GM23338 (cell line): ENCODE results near the gene GPR143. TPM values are rescaled to one million over a fixed set of nuclear protein-coding genes. Genes with fewer than 3 reads are reported as not detected.

Experiments
- ATAC-seq: fragments of 200-7000 bp; cut with Tn5 transposase; 3 replicates; pipeline ENCODE4 v1.9.1; 2020
- DNase-seq: peaks from one replicate; pipeline ENCODE4 v3.0.0-alpha.2; 2015; ENCODE audit warnings: low spot score
- H2AFZ ChIP-seq: fragments of 200-600 bp; sonication (generic); 2 replicates; pipeline ENCODE4 v1.8.0; 2016; ENCODE audit warnings: antibody characterized with exemption, mild to moderate bottlenecking, moderate library complexity
- H3F3A ChIP-seq: fragments of 200-600 bp; sonication (generic); replicated peaks from 2 replicates; pipeline ENCODE4 v1.8.0; 2017; ENCODE audit warnings: antibody characterized with exemption, mixed run types, low read depth
- H3K27ac ChIP-seq: fragments of 200-600 bp; sonication (generic); 2 replicates; pipeline ENCODE4 v1.6.1; 2016; ENCODE audit warnings: low read depth
- H3K27me3 ChIP-seq: fragments of 200-600 bp; sonication (generic); 2 replicates; pipeline ENCODE4 v1.8.0; 2016; ENCODE audit warnings: mild to moderate bottlenecking, mixed run types, moderate library complexity; ENCODE audit not compliant: insufficient read depth
- H3K36me3 ChIP-seq: fragments of 200-600 bp; sonication (generic); 2 replicates; pipeline ENCODE4 v1.8.0; 2016; ENCODE audit warnings: mild to moderate bottlenecking; ENCODE audit not compliant: insufficient read depth
- H3K4me1 ChIP-seq: fragments of 200-600 bp; sonication (generic); 2 replicates; pipeline ENCODE4 v1.8.0; 2016; ENCODE audit warnings: mild to moderate bottlenecking, moderate library complexity; ENCODE audit not compliant: insufficient read depth
- H3K4me2 ChIP-seq: fragments of 200-600 bp; sonication (generic); 2 replicates; pipeline ENCODE4 v1.7.1; 2017; ENCODE audit warnings: mixed run types
- H3K4me3 ChIP-seq: fragments of 200-600 bp; sonication (generic); 2 replicates; pipeline ENCODE4 v1.6.1; 2016; ENCODE audit warnings: mixed run types
- H3K79me2 ChIP-seq: fragments of 200-600 bp; sonication (generic); replicated peaks from 2 replicates; pipeline ENCODE4 v1.8.0; 2017; ENCODE audit warnings: mild to moderate bottlenecking; ENCODE audit not compliant: insufficient read depth
- H3K9me2 ChIP-seq: fragments of 200-600 bp; sonication (generic); 2 replicates; pipeline ENCODE4 v1.8.0; 2017; ENCODE audit not compliant: insufficient read depth
- H4K20me1 ChIP-seq: fragments of 200-600 bp; sonication (generic); replicated peaks from 2 replicates; pipeline ENCODE4 v1.8.0; 2017; ENCODE audit warnings: mild to moderate bottlenecking; ENCODE audit not compliant: insufficient read depth
- H3K27ac Mint-ChIP-seq: 2 replicates; pipeline ENCODE4 v1.8.0; 2020; ENCODE audit warnings: inconsistent platforms, mild to moderate bottlenecking, moderate library complexity, mixed read lengths
- H3K27me3 Mint-ChIP-seq: 3 replicates; pipeline ENCODE4 v1.8.0; 2022; ENCODE audit warnings: low read depth, mild to moderate bottlenecking, moderate library complexity, mixed read lengths, inconsistent platforms; ENCODE audit not compliant: insufficient read depth, poor library complexity
- H3K36me3 Mint-ChIP-seq: 3 replicates; pipeline ENCODE4 v1.8.0; 2021; ENCODE audit warnings: low read depth, mild to moderate bottlenecking, inconsistent platforms, moderate library complexity, mixed read lengths
- H3K4me1 Mint-ChIP-seq: 3 replicates; pipeline ENCODE4 v1.8.0; 2020; ENCODE audit warnings: mild to moderate bottlenecking, inconsistent platforms, mixed read lengths
- H3K4me3 Mint-ChIP-seq: 3 replicates; pipeline ENCODE4 v1.8.0; 2021; ENCODE audit warnings: moderate library complexity, mild to moderate bottlenecking, inconsistent platforms, mixed read lengths
- H3K9me3 Mint-ChIP-seq: 3 replicates; pipeline ENCODE4 v1.8.0; 2020; ENCODE audit warnings: moderate library complexity, mild to moderate bottlenecking, inconsistent platforms, mixed read lengths
- CREB1 ChIP-seq: fragments of 250-450 bp; sonication (Bioruptor Pico); IDR thresholded peaks from 2 replicates; pipeline ENCODE4 v1.5.0; 2020; ENCODE audit warnings: low read depth, mild to moderate bottlenecking, moderate library complexity
- ETS1 ChIP-seq: IDR thresholded peaks from 2 replicates; pipeline ENCODE4 v1.6.1; 2016; ENCODE audit warnings: antibody characterized with exemption
- EZH2 ChIP-seq: fragments of 200-600 bp; sonication (generic); IDR thresholded peaks from one replicate; pipeline ENCODE4 v1.8.0; 2017; ENCODE audit warnings: antibody characterized with exemption, mild to moderate bottlenecking, low read depth; ENCODE audit not compliant: unreplicated experiment
- EZH2phosphoT487 ChIP-seq: fragments of 200-600 bp; sonication (generic); IDR thresholded peaks from one replicate; pipeline ENCODE4 v1.8.1; 2018; ENCODE audit warnings: antibody characterized with exemption; ENCODE audit not compliant: unreplicated experiment
- JUNB ChIP-seq: IDR thresholded peaks from one replicate; pipeline ENCODE4 v1.6.1; 2016; ENCODE audit warnings: antibody characterized with exemption; ENCODE audit not compliant: unreplicated experiment
- NANOG ChIP-seq: IDR thresholded peaks from 2 replicates; pipeline ENCODE4 v1.6.1; 2016; ENCODE audit warnings: antibody characterized with exemption, borderline replicate concordance
- POLR2AphosphoS5 ChIP-seq: IDR thresholded peaks from 2 replicates; pipeline ENCODE4 v1.6.1; 2016; ENCODE audit warnings: antibody characterized with exemption, low read depth
- STAT1 ChIP-seq: IDR thresholded peaks from one replicate; pipeline ENCODE4 v1.6.1; 2016; ENCODE audit warnings: antibody characterized with exemption; ENCODE audit not compliant: unreplicated experiment
- ZNF331 ChIP-seq: fragments of 250-450 bp; sonication (Bioruptor Pico); IDR thresholded peaks from 2 replicates; pipeline ENCODE4 v1.5.0; 2020; ENCODE audit warnings: low read depth, mild to moderate bottlenecking, moderate library complexity
- ZNF462 ChIP-seq: fragments of 250-450 bp; sonication (Bioruptor Pico); IDR thresholded peaks from 2 replicates; pipeline ENCODE4 v1.5.0; 2020; ENCODE audit warnings: mild to moderate bottlenecking, moderate library complexity
- polyA plus RNA-seq: library from polyadenylated mRNA; unstranded; fragments of >200 nt; fragmentation: Nextera tagmentation; extraction: Ambion mirVana; gene quantifications from 2 replicates; pipeline ENCODE4 v1.2.1, GENCODE V29; 2016
- total RNA-seq: library from RNA; depleted of rRNA; stranded (reverse); fragments of >200 nt; shearing (Covaris generic); gene quantifications from 2 replicates; pipeline ENCODE4 v1.2.3, GENCODE V29; 2014

Gene GPR143
- total and polyA plus RNA-seq, 2 experiments from 2014 or later: 7.4 to 13.0 TPM

- TF ChIP-seq JUNB (no peak), ETS1 (no peak), ZNF331 (CRISPR knock-in tag) (no peak), ZNF462 (CRISPR knock-in tag) (no peak)
These were observed 37.1 kb upstream of the GPR143 start (continued) for GRCh38 chrX:9802737-9803136.

GRCh38 chrX:9797384-9798360 is 32.0 kb upstream of the GPR143 start:
- TF ChIP-seq EZH2phosphoT487: no peak
- TF ChIP-seq JUNB: no peak
- TF ChIP-seq NANOG: no peak
- no peak for TF ChIP-seq EZH2
- no peak for TF ChIP-seq POLR2AphosphoS5
- no peak for TF ChIP-seq STAT1
- no peak for TF ChIP-seq CREB1 (CRISPR knock-in tag)
- Mint-ChIP-seq H3K36me3 (peaks cover 20% of the 10 kb centered on the region), H3K9me3 (peaks cover 19% of the 10 kb centered on the region; the same call in 2 of the 3 replicates), H3K27me3 (peaks cover 4% of the 10 kb centered on the region), H3K4me1 (peaks cover 22% of the 10 kb centered on the region), H3K4me3 (peak overlapping the region; percentile 32; the same call in 2 of the 3 replicates), H3K27ac (peak overlapping the region; percentile 47; the same call in 1 of the 2 replicates)
- Histone ChIP-seq H4K20me1 (no peaks in the 10 kb centered on the region), H3K79me2 (peaks cover 82% of the 10 kb centered on the region), H3K36me3 (no peaks in the 10 kb centered on the region), H3K9me2 (no peaks in the 10 kb centered on the region), H3K4me2 (peak overlapping the region; percentile 43; the same call in 1 of the 2 replicates), H3K27me3 (no peaks in the 10 kb centered on the region), H3F3A (no peaks in the 10 kb centered on the region), H3K4me3 (no peak overlapping the region), H3K27ac (no peak overlapping the region), H2AFZ (no peak overlapping the region), H3K4me1 (peaks cover 13% of the 10 kb centered on the region; the same call in 1 of the 2 replicates)
- ATAC-seq (peak; percentile 69), DNase-seq (no peak)
